Common myeloid progenitor, CD34-positive (primary cell): ENCODE data around the gene TYRO3.
"Not testable (repeated sequence)": the region's sequence is repeated elsewhere in the genome, so short reads cannot be mapped to it uniquely, and the experiment has no call there.

Experiments used
- CTCF ChIA-PET: fragments of 350-600 bp; sonication (Branson Sonifier 250); formaldehyde crosslinking; loops from one replicate; lab custom pipeline; 2021; ENCODE audit warnings: antibody characterized with exemption; lab: Charles Lee
- POLR2A ChIA-PET: fragments of 350-600 bp; sonication (Branson Sonifier 250); formaldehyde crosslinking; loops from one replicate; lab custom pipeline; 2021; ENCODE audit warnings: antibody characterized with exemption; lab: Charles Lee
- DNase-seq, 3 donors: peaks; one replicate each; pipeline versions ENCODE4 v3.0.0 to v3.0.0-alpha.2; 2013
- H3K27ac ChIP-seq, 2 experiments: 1 replicate in 1 of 2; 2 replicates in 1 of 2; pipeline ENCODE4 v1.7.0; 2013; ENCODE audit warnings: inconsistent platforms in 2 of 2, low read length in 2 of 2, mild to moderate bottlenecking in 2 of 2, low read depth in 1 of 2, moderate library complexity in 1 of 2; ENCODE audit not compliant: severe bottlenecking in 2 of 2, insufficient read depth in 1 of 2, poor library complexity in 1 of 2
- H3K27me3 ChIP-seq, 5 experiments: replicated peaks in 2 of 5; 1 replicate in 3 of 5; 2 replicates in 2 of 5; pipeline versions ENCODE4 v1.6.1 to v1.7.0; 2013; ENCODE audit warnings: low read length in 4 of 5, mild to moderate bottlenecking in 2 of 5, moderate library complexity in 2 of 5, inconsistent platforms in 1 of 5; ENCODE audit not compliant: insufficient read depth in 5 of 5, control insufficient read depth in 4 of 5
- H3K36me3 ChIP-seq, 4 experiments: 1 replicate in 2 of 4; 2 replicates in 2 of 4; pipeline versions ENCODE4 v1.6.1 to v1.7.0; 2013; ENCODE audit warnings: low read length in 3 of 4, control low read depth in 1 of 4, mild to moderate bottlenecking in 1 of 4; ENCODE audit not compliant: control insufficient read depth in 4 of 4, insufficient read depth in 4 of 4
- H3K4me1 ChIP-seq, 4 experiments: 1 replicate in 3 of 4; 2 replicates in 1 of 4; pipeline versions ENCODE4 v1.6.1 to v1.7.1; 2013; ENCODE audit warnings: low read length in 3 of 4, mild to moderate bottlenecking in 3 of 4, control low read depth in 1 of 4, inconsistent platforms in 1 of 4, moderate library complexity in 1 of 4; ENCODE audit not compliant: control insufficient read depth in 4 of 4, insufficient read depth in 4 of 4; ENCODE audit errors: control extremely low read depth in 1 of 4
- H3K4me3 ChIP-seq, 7 experiments: 1 replicate in 4 of 7; 2 replicates in 3 of 7; pipeline versions ENCODE4 v1.5.1 to v1.7.0; 2013; ENCODE audit warnings: mild to moderate bottlenecking in 7 of 7, low read length in 6 of 7, moderate library complexity in 6 of 7, inconsistent platforms in 2 of 7, low read depth in 2 of 7, control low read depth in 1 of 7; ENCODE audit not compliant: insufficient read depth in 4 of 7, control insufficient read depth in 1 of 7; ENCODE audit errors: extremely low read depth in 1 of 7
- H3K9me3 ChIP-seq, 5 experiments: 1 replicate in 4 of 5; 2 replicates in 1 of 5; pipeline versions ENCODE4 v1.6.1 to v1.7.1; 2013; ENCODE audit warnings: low read length in 4 of 5, mild to moderate bottlenecking in 2 of 5, inconsistent platforms in 1 of 5, low read depth in 1 of 5, moderate library complexity in 1 of 5; ENCODE audit not compliant: control insufficient read depth in 4 of 5, insufficient read depth in 2 of 5; ENCODE audit errors: control extremely low read depth in 1 of 5
- WGBS: methylation state at CpG from one replicate; pipeline ENCODE4 v1.1.5; 2013; ENCODE audit not compliant: insufficient coverage; 5-methylcytosine and 5-hydroxymethylcytosine counted together

The TYRO3 gene

GRCh38 chr15:41568350-41569017 lies 9.5 kb downstream of the TYRO3 start:
- Histone ChIP-seq H3K4me1 (no peaks in the 10 kb centered on the region), H3K27me3 (no peaks in the 10 kb centered on the region), H3K36me3 (peaks cover 0 to 15% (median 0%) of the 10 kb centered on the region in 4 experiments), H3K9me3 (no peaks in the 10 kb centered on the region), H3K4me3 (no peak overlapping the region), H3K27ac (no peak overlapping the region)
- no peak for DNase-seq
- WGBS: 97% methylated on average over 8 of the region's 8 CpGs
- ChIA-PET POLR2A (no interaction called here), CTCF (interaction anchor here (1.1 to 1.8 kb wide), 2 partner anchors 9 to 11 kb away, joined by 4 to 6 read pairs; no protein-coding TSS in a partner anchor)

DNA sequence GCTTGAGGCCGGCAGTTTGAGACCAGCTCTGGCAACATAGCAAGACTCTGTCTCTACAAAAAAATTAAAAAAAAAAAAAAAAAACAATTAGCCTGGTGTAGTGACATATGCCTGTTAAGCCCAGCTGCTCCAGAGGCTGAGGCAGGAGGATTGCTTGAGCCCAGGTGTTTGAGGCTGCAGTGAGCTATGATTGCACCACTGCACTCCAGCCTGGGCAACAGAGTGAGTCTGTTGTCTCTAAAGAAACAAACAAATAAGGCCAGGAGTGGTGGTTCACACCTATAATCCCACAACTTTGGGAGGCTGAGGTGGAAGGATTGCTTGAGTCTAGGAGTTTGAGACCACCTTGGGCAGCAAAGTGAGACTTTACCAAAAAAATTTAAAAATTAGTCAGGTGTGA lies 10.2 kb downstream of the TYRO3 start:
- Histone ChIP-seq H3K36me3 (peaks cover 0 to 16% (median 0%) of the 10 kb centered on the region in 4 experiments), H3K27ac (peak overlapping the region in 1 of 2 experiments; percentile 9)
- H3K9me3 ChIP-seq, DNase-seq, H3K4me1 ChIP-seq, POLR2A ChIA-PET, H3K27me3 ChIP-seq, H3K4me3 ChIP-seq: not testable (repeated sequence)
- CTCF ChIA-PET: interaction anchor here (1.1 to 1.8 kb wide), 2 partner anchors 9 to 12 kb away, joined by 4 to 6 read pairs; no protein-coding TSS in a partner anchor
- no CpG with 5 or more reads among the region's 1 CpG for WGBS

DNA sequence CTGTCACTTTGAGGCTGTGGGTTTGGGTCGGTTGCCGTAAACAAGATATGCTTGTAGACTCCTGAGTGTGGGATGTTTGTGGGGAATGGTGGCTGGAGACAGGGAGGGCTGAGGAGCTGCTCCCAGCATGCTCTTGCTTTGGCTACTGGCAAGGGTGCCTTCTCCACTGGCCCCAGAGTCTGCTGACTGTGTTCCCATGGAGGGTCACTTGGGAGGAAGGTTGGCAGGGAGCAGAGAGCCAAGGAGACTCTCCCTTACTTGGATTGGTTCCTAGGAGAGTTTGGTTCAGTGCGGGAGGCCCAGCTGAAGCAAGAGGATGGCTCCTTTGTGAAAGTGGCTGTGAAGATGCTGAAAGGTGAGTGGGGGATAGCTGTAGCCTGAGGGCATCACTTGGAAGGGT lies 11.8 kb downstream of the TYRO3 start:
- DNase-seq: no peak
- WGBS: 100% methylated on average over 3 of the region's 3 CpGs
- CTCF ChIA-PET: interaction anchor here (1.3 kb wide), 1 partner anchor 9 kb away, joined by 4 read pairs; no protein-coding TSS in a partner anchor
- Histone ChIP-seq H3K4me1 (no peaks in the 10 kb centered on the region), H3K36me3 (peaks cover 0 to 23% (median 0%) of the 10 kb centered on the region in 4 experiments), H3K27me3 (no peaks in the 10 kb centered on the region), H3K4me3 (no peak overlapping the region), H3K9me3 (no peaks in the 10 kb centered on the region), H3K27ac (no peak overlapping the region)
- POLR2A ChIA-PET: no interaction called here

GRCh38 chr15:41571948-41572347 lies 12.9 kb downstream of the TYRO3 start:
- POLR2A ChIA-PET: interaction anchor here (0.6 kb wide), 1 partner anchor 8 kb away, joined by 3 read pairs; no protein-coding TSS in a partner anchor
- WGBS: 100% methylated on average over 2 of the region's 3 CpGs
- Histone ChIP-seq H3K4me3 (no peak overlapping the region), H3K27me3 (no peaks in the 10 kb centered on the region), H3K9me3 (no peaks in the 10 kb centered on the region), H3K36me3 (peaks cover 0 to 23% (median 0%) of the 10 kb centered on the region in 4 experiments), H3K27ac (no peak overlapping the region), H3K4me1 (no peaks in the 10 kb centered on the region)
- no peak for DNase-seq
- CTCF ChIA-PET: interaction anchor here (1.2 kb wide), 1 partner anchor 199 kb away, joined by 3 read pairs; no protein-coding TSS in a partner anchor

DNA sequence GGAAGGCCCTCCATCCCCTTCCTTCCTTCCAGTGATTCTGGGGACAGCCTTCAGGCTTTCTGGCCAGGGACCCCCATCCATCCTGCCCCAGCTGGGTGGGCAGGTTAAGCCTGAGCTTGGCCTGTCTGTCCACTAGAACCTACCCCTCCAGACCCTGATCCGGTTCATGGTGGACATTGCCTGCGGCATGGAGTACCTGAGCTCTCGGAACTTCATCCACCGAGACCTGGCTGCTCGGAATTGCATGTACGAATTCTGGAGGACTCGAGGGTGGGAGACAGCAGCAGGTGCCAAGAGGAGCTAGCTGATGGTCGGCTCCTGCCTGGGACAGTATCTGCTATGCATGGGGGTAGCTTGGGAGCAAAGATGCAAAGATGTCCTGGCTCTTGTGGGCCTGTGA lies 13.9 kb downstream of the TYRO3 start:
- CTCF ChIA-PET: interaction anchor here (0.8 to 1.2 kb wide), 3 partner anchors 10 to 198 kb away, joined by 3 read pairs; partner anchors contain the start of gene MGA

DNA sequence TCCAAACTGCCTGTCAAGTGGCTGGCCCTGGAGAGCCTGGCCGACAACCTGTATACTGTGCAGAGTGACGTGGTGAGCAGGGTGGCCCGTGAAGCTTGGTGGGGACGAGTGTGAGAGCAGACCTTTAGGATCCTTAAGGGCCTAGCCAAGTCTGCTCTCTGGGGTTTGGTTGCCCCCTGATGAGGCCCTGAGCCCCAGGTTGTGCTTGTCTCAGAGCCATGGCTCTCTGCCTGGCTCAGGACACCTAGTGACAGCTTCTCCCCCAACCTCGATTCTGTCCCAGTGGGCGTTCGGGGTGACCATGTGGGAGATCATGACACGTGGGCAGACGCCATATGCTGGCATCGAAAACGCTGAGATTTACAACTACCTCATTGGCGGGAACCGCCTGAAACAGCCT lies 14.4 kb downstream of the TYRO3 start:
- Histone ChIP-seq H3K27me3 (no peaks in the 10 kb centered on the region), H3K4me3 (no peak overlapping the region), H3K36me3 (peaks cover 0 to 23% (median 0%) of the 10 kb centered on the region in 4 experiments), H3K9me3 (no peaks in the 10 kb centered on the region), H3K4me1 (no peaks in the 10 kb centered on the region), H3K27ac (no peak overlapping the region)
- DNase-seq: no peak
- POLR2A ChIA-PET: no interaction called here
- 97% methylated on average over 12 of the region's 13 CpGs for WGBS
- CTCF ChIA-PET: interaction anchor here (0.8 to 1.2 kb wide), 4 partner anchors 11 to 197 kb away, joined by 3 read pairs; partner anchors contain the start of gene MGA

More for the DNA sequence above, 13.9 kb downstream of the TYRO3 start:
- peaks cover 0 to 23% (median 0%) of the 10 kb centered on the region in 4 experiments for H3K36me3 ChIP-seq
- H3K27me3 ChIP-seq: no peaks in the 10 kb centered on the region
- H3K9me3 ChIP-seq: no peaks in the 10 kb centered on the region
- no peak overlapping the region for H3K4me3 ChIP-seq
- POLR2A ChIA-PET: no interaction called here
- H3K4me1 ChIP-seq: no peaks in the 10 kb centered on the region
- 95% methylated on average over 8 of the region's 8 CpGs for WGBS
- no peak for DNase-seq
- H3K27ac ChIP-seq: no peak overlapping the region

DNA sequence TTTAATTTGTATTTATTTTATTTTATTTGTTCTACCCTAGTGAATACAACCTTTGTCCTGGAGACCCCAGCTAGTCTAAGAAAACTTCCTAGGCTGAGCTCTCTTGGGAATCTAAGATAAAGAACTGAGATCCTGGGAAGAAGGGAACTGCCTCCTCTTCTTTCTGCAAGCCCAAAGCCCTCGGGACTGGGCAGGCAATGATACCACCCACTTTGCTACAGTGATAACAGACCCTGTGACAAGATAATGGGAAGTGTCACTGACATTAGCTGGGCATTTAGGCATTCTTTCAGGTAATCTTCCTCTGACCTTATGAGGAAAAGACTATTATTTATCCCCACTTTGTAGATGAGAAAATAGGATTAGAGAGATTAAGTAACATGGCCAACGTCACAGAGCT lies 15.1 kb downstream of the TYRO3 start:
- no peaks in the 10 kb centered on the region for H3K27me3 ChIP-seq
- POLR2A ChIA-PET: interaction anchor here (0.5 to 0.7 kb wide), 2 partner anchors 33 to 164 kb away, joined by 3 read pairs; no protein-coding TSS in a partner anchor
- H3K9me3 ChIP-seq: no peaks in the 10 kb centered on the region
- no peak overlapping the region for H3K4me3 ChIP-seq
- H3K4me1 ChIP-seq: no peaks in the 10 kb centered on the region
- peaks cover 0 to 23% (median 0%) of the 10 kb centered on the region in 4 experiments for H3K36me3 ChIP-seq
- H3K27ac ChIP-seq: no peak overlapping the region
- no CpG with 5 or more reads among the region's 2 CpGs for WGBS
- CTCF ChIA-PET: interaction anchor here (1.0 kb wide), 1 partner anchor 29 kb away, joined by 3 read pairs; no protein-coding TSS in a partner anchor
- DNase-seq: no peak
